ENCODE results near the gene FLVCR1. TPM values are rescaled to one million over a fixed set of nuclear protein-coding genes. Genes with fewer than 3 reads are reported as not detected.

Gene FLVCR1
- total RNA-seq, 4 donors from 2014 or later, result 3.1 to 4.3 (median 3.7) TPM

- H3K36me3 ChIP-seq, result no peaks in the 10 kb centered on the region
- WGBS, result 69% methylated on average over 2 of the region's 2 CpGs
- peaks cover 0 to 3% (median 0%) of the 10 kb centered on the region in 4 donors for H3K27me3 ChIP-seq
- TF ChIP-seq CTCF (IDR thresholded peaks at IDR 0.05) (no peak), POLR2AphosphoS5 (IDR thresholded peaks at IDR 0.05) (no peak), EP300 (IDR thresholded peaks at IDR 0.05) (no peak), POLR2A (IDR thresholded peaks at IDR 0.05; ENCODE audit: low read depth) (no peak)
- H3K4me3 ChIP-seq, result no peak overlapping the region
- no peaks in the 10 kb centered on the region for H3K9me3 ChIP-seq
- H3K27ac ChIP-seq (replicated peaks in 1 of 4), result no peak overlapping the region
- peaks cover 0 to 13% (median 12%) of the 10 kb centered on the region in 4 donors for H3K4me1 ChIP-seq
- DNase-seq (ENCODE audit: extremely low spot score), result no peak
- intact Hi-C loops (cut with DNase I), result no loop called here
Observed at GRCh38 chr1:212918824-212919223, 60.7 kb downstream of the FLVCR1 start.

- Histone ChIP-seq H3K4me1 (peaks cover 0 to 25% (median 23%) of the 10 kb centered on the region in 4 donors), H3K9me3 (no peaks in the 10 kb centered on the region), H3K27me3 (peaks cover 0 to 3% (median 0%) of the 10 kb centered on the region in 4 donors), H3K4me3 (no peak overlapping the region), H3K36me3 (no peaks in the 10 kb centered on the region), H3K27ac (replicated peaks in 1 of 4) (no peak overlapping the region)
- no peak for DNase-seq (ENCODE audit: extremely low spot score)
- WGBS, result 81% methylated on average over 7 of the region's 7 CpGs
- intact Hi-C loops (cut with DNase I), result no loop called here
- TF ChIP-seq POLR2AphosphoS5 (IDR thresholded peaks at IDR 0.05), result no peak
- no peak for TF ChIP-seq EP300 (IDR thresholded peaks at IDR 0.05)
- no peak for TF ChIP-seq POLR2A (IDR thresholded peaks at IDR 0.05; ENCODE audit: low read depth)
- no peak for TF ChIP-seq CTCF (IDR thresholded peaks at IDR 0.05)
Observed at GRCh38 chr1:212920246-212920645, 62.2 kb downstream of the FLVCR1 start.

GRCh38 chr1:212920896-212921295, 62.8 kb downstream of the FLVCR1 start:
- Histone ChIP-seq H3K4me3 (no peak overlapping the region), H3K4me1 (peaks cover 0 to 27% (median 21%) of the 10 kb centered on the region in 4 donors), H3K27me3 (peaks cover 0 to 3% (median 0%) of the 10 kb centered on the region in 4 donors), H3K27ac (replicated peaks in 1 of 4) (no peak overlapping the region), H3K9me3 (no peaks in the 10 kb centered on the region), H3K36me3 (no peaks in the 10 kb centered on the region)
- peak; percentile 83 for DNase-seq (ENCODE audit: extremely low spot score)
- WGBS, result 82% methylated on average over 6 of the region's 6 CpGs
- TF ChIP-seq POLR2A (IDR thresholded peaks at IDR 0.05; ENCODE audit: low read depth) (no peak), CTCF (IDR thresholded peaks at IDR 0.05) (peak in 1 of 3 experiments; percentile 29)
- intact Hi-C loops (cut with DNase I), result no loop called here

- Histone ChIP-seq H3K4me1 (peaks cover 0 to 17% (median 13%) of the 10 kb centered on the region in 4 donors), H3K27ac (replicated peaks in 1 of 4) (no peak overlapping the region), H3K27me3 (peaks cover 0 to 3% (median 0%) of the 10 kb centered on the region in 4 donors), H3K36me3 (no peaks in the 10 kb centered on the region), H3K9me3 (no peaks in the 10 kb centered on the region), H3K4me3 (no peak overlapping the region)
- intact Hi-C loops (cut with DNase I), result no loop called here
- TF ChIP-seq EP300 (IDR thresholded peaks at IDR 0.05), result no peak
- TF ChIP-seq POLR2A (IDR thresholded peaks at IDR 0.05; ENCODE audit: low read depth), result no peak
- TF ChIP-seq POLR2AphosphoS5 (IDR thresholded peaks at IDR 0.05), result no peak
- TF ChIP-seq CTCF (IDR thresholded peaks at IDR 0.05), result no peak
- no peak for DNase-seq (ENCODE audit: extremely low spot score)
- 65% methylated on average over 5 of the region's 5 CpGs for WGBS
Observed at GRCh38 chr1:212922016-212922415, 63.9 kb downstream of the FLVCR1 start.

GRCh38 chr1:212926372-212926771, 68.3 kb downstream of the FLVCR1 start:
- no peaks in the 10 kb centered on the region for H3K9me3 ChIP-seq
- no peaks in the 10 kb centered on the region for H3K27me3 ChIP-seq
- intact Hi-C loops (cut with DNase I), result no loop called here
- no peak overlapping the region for H3K27ac ChIP-seq (replicated peaks in 1 of 4)
- TF ChIP-seq POLR2A (IDR thresholded peaks at IDR 0.05; ENCODE audit: low read depth), result no peak
- TF ChIP-seq POLR2AphosphoS5 (IDR thresholded peaks at IDR 0.05), result no peak
- no peak for TF ChIP-seq EP300 (IDR thresholded peaks at IDR 0.05)
- TF ChIP-seq CTCF (IDR thresholded peaks at IDR 0.05), result no peak
- peaks cover 0 to 28% (median 19%) of the 10 kb centered on the region in 4 donors for H3K4me1 ChIP-seq
- WGBS, result 91% methylated on average over 6 of the region's 6 CpGs
- peak; percentile 57 for DNase-seq (ENCODE audit: extremely low spot score)
- no peak overlapping the region for H3K4me3 ChIP-seq
- H3K36me3 ChIP-seq, result no peaks in the 10 kb centered on the region
